Measurements from ENCODE around the gene FGF22. TPM values are rescaled to one million over a fixed set of nuclear protein-coding genes. Genes with fewer than 3 reads are reported as not detected.

FGF22 gene
- total RNA-seq, 1 donor, result not detected

- H3K27me3 ChIP-seq (ENCODE audit: insufficient read depth, low read length), result no peaks in the 10 kb centered on the region
- no peak for DNase-seq (ENCODE audit: insufficient read length, low spot score, missing footprints)
Measured at GRCh38 chr19:632579-633067, 7.1 kb upstream of the FGF22 start.

GRCh38 chr19:633068-633785, 6.5 kb upstream of the FGF22 start, which contains the start of gene POLRMT:
Gene POLRMT, minus strand, starts transcription at chr19:633537. Its CDS starts 25 bp downstream, at chr19:633512.
- peak; percentile 100 for DNase-seq (ENCODE audit: insufficient read length, low spot score, missing footprints)
- TF ChIP-seq CTCF (IDR thresholded peaks at IDR 0.05; ENCODE audit: extremely low read depth, low read depth, low read length), result no peak
- Histone ChIP-seq H2AFZ (ENCODE audit: low read length) (peak within 1 kb of the TSS; percentile 96), H3K36me3 (ENCODE audit: insufficient read depth, low read length) (peaks cover 3% of the 10 kb centered on the region), H3K4me3 (ENCODE audit: insufficient read depth, low read length) (peak within 1 kb of the TSS; percentile 79), H4K20me1 (ENCODE audit: insufficient read depth, low read length) (peaks cover 6% of the 10 kb centered on the region), H3K9me3 (ENCODE audit: low read depth, low read length) (no peaks in the 10 kb centered on the region), H3K27me3 (ENCODE audit: insufficient read depth, low read length) (no peaks in the 10 kb centered on the region), H3K27ac (ENCODE audit: low read depth, low read length) (peak within 1 kb of the TSS; percentile 89), H3K4me2 (ENCODE audit: insufficient read depth, low read length) (peak within 1 kb of the TSS; percentile 99), H3K4me1 (ENCODE audit: insufficient read depth, low read length) (peaks cover 16% of the 10 kb centered on the region), H3K79me2 (ENCODE audit: insufficient read depth, low read length) (peaks cover 22% of the 10 kb centered on the region)

More at GRCh38 chr19:632579-633067, 7.1 kb upstream of the FGF22 start:
- Histone ChIP-seq H3K36me3 (ENCODE audit: insufficient read depth, low read length) (peaks cover 7% of the 10 kb centered on the region), H3K27ac (ENCODE audit: low read depth, low read length) (peak overlapping the region; percentile 55), H3K4me1 (ENCODE audit: insufficient read depth, low read length) (peaks cover 16% of the 10 kb centered on the region), H2AFZ (ENCODE audit: low read length) (peak overlapping the region; percentile 63), H3K79me2 (ENCODE audit: insufficient read depth, low read length) (peaks cover 22% of the 10 kb centered on the region), H3K4me2 (ENCODE audit: insufficient read depth, low read length) (peak overlapping the region; percentile 99), H3K4me3 (ENCODE audit: insufficient read depth, low read length) (peak overlapping the region; percentile 79), H3K9me3 (ENCODE audit: low read depth, low read length) (no peaks in the 10 kb centered on the region), H4K20me1 (ENCODE audit: insufficient read depth, low read length) (peaks cover 10% of the 10 kb centered on the region)
- TF ChIP-seq CTCF (IDR thresholded peaks at IDR 0.05; ENCODE audit: extremely low read depth, low read depth, low read length), result no peak

GRCh38 chr19:633786-634639, 5.7 kb upstream of the FGF22 start:
- Histone ChIP-seq H3K4me1 (ENCODE audit: insufficient read depth, low read length) (peaks cover 16% of the 10 kb centered on the region), H3K27me3 (ENCODE audit: insufficient read depth, low read length) (no peaks in the 10 kb centered on the region), H3K4me2 (ENCODE audit: insufficient read depth, low read length) (peak overlapping the region; percentile 99), H3K4me3 (ENCODE audit: insufficient read depth, low read length) (peak overlapping the region; percentile 79), H2AFZ (ENCODE audit: low read length) (peak overlapping the region; percentile 96), H3K79me2 (ENCODE audit: insufficient read depth, low read length) (peaks cover 22% of the 10 kb centered on the region), H3K27ac (ENCODE audit: low read depth, low read length) (peak overlapping the region; percentile 89), H3K36me3 (ENCODE audit: insufficient read depth, low read length) (no peaks in the 10 kb centered on the region), H4K20me1 (ENCODE audit: insufficient read depth, low read length) (peaks cover 8% of the 10 kb centered on the region), H3K9me3 (ENCODE audit: low read depth, low read length) (no peaks in the 10 kb centered on the region)
- no peak for TF ChIP-seq CTCF (IDR thresholded peaks at IDR 0.05; ENCODE audit: extremely low read depth, low read depth, low read length)
- peak; percentile 91 for DNase-seq (ENCODE audit: insufficient read length, low spot score, missing footprints)
